Panc1 (cell line): Measurements from ENCODE around the gene RAB5A. TPM values are rescaled to one million over a fixed set of nuclear protein-coding genes. Genes with fewer than 3 reads are reported as not detected.

Experiments used
- ATAC-seq: fragments of 200-7000 bp; cut with Tn5 transposase; 2 replicates; pipeline ENCODE4 v1.9.1; 2020; ENCODE audit warnings: mild to moderate bottlenecking, moderate library complexity
- BruUV-seq: library from RNA; stranded (reverse); fragments of 400-500 nt; replicated peaks from 2 replicates; lab custom pipeline; 2021; lab: Mats Ljungman, UMichigan
- CTCF ChIA-PET: fragments of 300-600 bp; sonication (Branson Sonifier 250); formaldehyde crosslinking; loops from one replicate; lab custom pipeline; 2022; ENCODE audit warnings: antibody characterized with exemption; lab: Charles Lee
- POLR2A ChIA-PET: fragments of 300-600 bp; sonication (Branson Sonifier 250); formaldehyde crosslinking; loops from one replicate; lab custom pipeline; 2022; ENCODE audit warnings: antibody characterized with exemption; lab: Charles Lee
- DNase-seq: peaks from one replicate; pipeline ENCODE4 v3.0.0-alpha.2; 2010; ENCODE audit warnings: low read depth, low spot score
- H3K27ac ChIP-seq: 2 replicates; pipeline ENCODE4 v1.5.1; 2011; ENCODE audit warnings: mild to moderate bottlenecking, low read length, inconsistent platforms
- H3K27me3 ChIP-seq: fragments of 200-500 bp; sonication (Bioruptor generic); 2 replicates; pipeline ENCODE4 v1.6.0; 2014; ENCODE audit warnings: low read length, inconsistent platforms; ENCODE audit not compliant: control insufficient read depth, insufficient read depth
- H3K36me3 ChIP-seq: fragments of 200-500 bp; sonication (Bioruptor generic); 2 replicates; pipeline ENCODE4 v1.5.1; 2014; ENCODE audit warnings: inconsistent platforms, mild to moderate bottlenecking, low read length, moderate library complexity; ENCODE audit not compliant: control insufficient read depth, insufficient read depth
- H3K4me1 ChIP-seq: 2 replicates; pipeline ENCODE4 v1.5.1; 2011; ENCODE audit warnings: inconsistent platforms, mild to moderate bottlenecking, low read length, moderate library complexity; ENCODE audit not compliant: control insufficient read depth, insufficient read depth
- H3K4me3 ChIP-seq, 2 experiments: 2 replicates each; pipeline ENCODE4 v1.5.1; 2011 to 2012; ENCODE audit warnings: low read depth in 2 of 2, low read length in 2 of 2, mild to moderate bottlenecking in 2 of 2, inconsistent platforms in 1 of 2, moderate library complexity in 1 of 2
- H3K9me3 ChIP-seq: fragments of 200-500 bp; sonication (Bioruptor generic); 2 replicates; pipeline ENCODE4 v1.5.1; 2014; ENCODE audit warnings: low read depth, mild to moderate bottlenecking, inconsistent platforms, low read length, moderate library complexity; ENCODE audit not compliant: control insufficient read depth, insufficient read depth
- CTCF ChIP-seq: fragments of 450-650 bp; IDR thresholded peaks from 2 replicates; pipeline ENCODE4 v1.5.1; 2017; ENCODE audit warnings: mild to moderate bottlenecking
- POLR2AphosphoS5 ChIP-seq: IDR thresholded peaks from 2 replicates; pipeline ENCODE4 v1.6.1; 2012; ENCODE audit warnings: mild to moderate bottlenecking, low read depth, low read length, moderate library complexity
- SIN3A ChIP-seq: IDR thresholded peaks from 2 replicates; pipeline ENCODE4 v1.6.1; 2012; ENCODE audit warnings: low read depth, mild to moderate bottlenecking, low read length, moderate library complexity, borderline replicate concordance; ENCODE audit not compliant: insufficient read depth
- TCF7L2 ChIP-seq: IDR thresholded peaks from 2 replicates; pipeline ENCODE4 v1.6.1; 2011; ENCODE audit warnings: mild to moderate bottlenecking, low read depth, low read length, inconsistent platforms
- in situ Hi-C: cut with HindIII; loops from 2 replicates; pipeline ENCODE4 v1.10.0; 2016; ENCODE audit warnings: low sequenced_read_pairs, low pct_unique_long_range_greater_than_20kb
- intact Hi-C: fragments of 100-400 bp; cut with micrococcal nuclease; formaldehyde crosslinking; loops from one replicate; pipeline ENCODE4 v1.10.0; 2022; ENCODE audit not compliant: unreplicated experiment
- total RNA-seq: library from RNA; stranded (reverse); gene quantifications from one replicate; pipeline ENCODE4 v1.2.1, GENCODE V29; 2021; ENCODE audit not compliant: unreplicated experiment
- TF ChIP-seq, protein P1 (sequence below), 2 experiments: IDR thresholded peaks; 2 replicates each; pipeline ENCODE4 v1.6.1; 2011 to 2012; ENCODE audit warnings: low read depth in 2 of 2, control low read depth in 1 of 2, low read length in 1 of 2, mild to moderate bottlenecking in 1 of 2, moderate library complexity in 1 of 2; ENCODE audit not compliant: insufficient read depth in 1 of 2

Gene RAB5A
- total RNA-seq, 1 experiment from 2014 or later: 31.2 TPM

DNA sequence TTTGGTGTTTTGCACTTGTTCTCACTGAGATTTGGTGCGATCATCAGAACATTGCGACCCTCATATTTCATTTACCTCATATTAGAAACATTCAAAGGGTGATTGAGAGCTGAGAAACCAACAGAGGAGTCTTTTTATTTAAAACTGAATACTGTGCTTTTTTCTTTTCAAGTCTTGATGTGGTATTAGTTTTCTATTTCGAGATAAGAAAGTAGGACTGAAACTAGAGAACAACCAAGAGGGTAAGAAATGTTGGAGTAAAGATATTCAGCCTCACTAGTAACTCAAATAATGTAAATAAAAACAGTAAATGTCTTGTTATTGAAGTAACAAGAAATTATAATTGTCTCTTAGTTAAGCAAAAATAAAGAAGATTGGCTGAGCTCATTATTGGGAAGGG is 39.4 kb upstream of the RAB5A start:
- Histone ChIP-seq H3K4me1 (no peaks in the 10 kb centered on the region), H3K4me3 (no peak overlapping the region), H3K36me3 (no peaks in the 10 kb centered on the region), H3K27ac (no peak overlapping the region), H3K9me3 (no peaks in the 10 kb centered on the region), H3K27me3 (no peaks in the 10 kb centered on the region)
- ChIA-PET CTCF (no interaction called here), POLR2A (no interaction called here)
- in situ Hi-C loops: no loop called here
- BruUV-seq: no TSS peak
- ATAC-seq: no peak
- no peak for DNase-seq
- intact Hi-C loops: no loop called here
- TF ChIP-seq POLR2AphosphoS5 (no peak), TCF7L2 (no peak), SIN3A (no peak), CTCF (no peak)
- TF ChIP-seq, protein P1, sequence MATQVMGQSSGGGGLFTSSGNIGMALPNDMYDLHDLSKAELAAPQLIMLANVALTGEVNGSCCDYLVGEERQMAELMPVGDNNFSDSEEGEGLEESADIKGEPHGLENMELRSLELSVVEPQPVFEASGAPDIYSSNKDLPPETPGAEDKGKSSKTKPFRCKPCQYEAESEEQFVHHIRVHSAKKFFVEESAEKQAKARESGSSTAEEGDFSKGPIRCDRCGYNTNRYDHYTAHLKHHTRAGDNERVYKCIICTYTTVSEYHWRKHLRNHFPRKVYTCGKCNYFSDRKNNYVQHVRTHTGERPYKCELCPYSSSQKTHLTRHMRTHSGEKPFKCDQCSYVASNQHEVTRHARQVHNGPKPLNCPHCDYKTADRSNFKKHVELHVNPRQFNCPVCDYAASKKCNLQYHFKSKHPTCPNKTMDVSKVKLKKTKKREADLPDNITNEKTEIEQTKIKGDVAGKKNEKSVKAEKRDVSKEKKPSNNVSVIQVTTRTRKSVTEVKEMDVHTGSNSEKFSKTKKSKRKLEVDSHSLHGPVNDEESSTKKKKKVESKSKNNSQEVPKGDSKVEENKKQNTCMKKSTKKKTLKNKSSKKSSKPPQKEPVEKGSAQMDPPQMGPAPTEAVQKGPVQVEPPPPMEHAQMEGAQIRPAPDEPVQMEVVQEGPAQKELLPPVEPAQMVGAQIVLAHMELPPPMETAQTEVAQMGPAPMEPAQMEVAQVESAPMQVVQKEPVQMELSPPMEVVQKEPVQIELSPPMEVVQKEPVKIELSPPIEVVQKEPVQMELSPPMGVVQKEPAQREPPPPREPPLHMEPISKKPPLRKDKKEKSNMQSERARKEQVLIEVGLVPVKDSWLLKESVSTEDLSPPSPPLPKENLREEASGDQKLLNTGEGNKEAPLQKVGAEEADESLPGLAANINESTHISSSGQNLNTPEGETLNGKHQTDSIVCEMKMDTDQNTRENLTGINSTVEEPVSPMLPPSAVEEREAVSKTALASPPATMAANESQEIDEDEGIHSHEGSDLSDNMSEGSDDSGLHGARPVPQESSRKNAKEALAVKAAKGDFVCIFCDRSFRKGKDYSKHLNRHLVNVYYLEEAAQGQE (IDR thresholded peaks at IDR 0.05; ENCODE audit: insufficient read depth in 1 of 2, low read depth in 2 of 2, low read length in 1 of 2): no peak

DNA sequence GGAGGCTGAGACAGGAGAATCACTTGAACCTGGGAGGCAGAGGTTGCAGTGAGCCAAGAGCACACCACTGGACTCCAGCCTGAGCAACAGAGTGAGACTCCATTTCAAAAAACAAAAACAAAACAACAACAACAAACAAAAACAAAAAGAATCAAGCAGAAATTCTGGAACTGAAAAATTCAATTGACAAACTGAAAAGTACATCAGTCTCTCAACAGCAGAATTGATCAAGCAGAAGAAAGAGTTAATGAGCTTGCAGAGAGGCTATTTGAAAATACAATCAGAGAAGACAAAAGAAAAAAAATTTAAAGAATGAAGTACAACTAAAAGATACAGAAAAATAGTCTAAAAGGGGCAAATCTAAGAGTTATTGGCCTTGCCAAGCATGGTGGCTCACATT is 35.4 kb upstream of the RAB5A start:
- TF ChIP-seq TCF7L2 (no peak), CTCF (no peak), SIN3A (no peak), POLR2AphosphoS5 (no peak)
- TF ChIP-seq, protein P1 (IDR thresholded peaks at IDR 0.05; ENCODE audit: insufficient read depth in 1 of 2, low read depth in 2 of 2, low read length in 1 of 2): no peak
- Histone ChIP-seq H3K27me3 (no peaks in the 10 kb centered on the region), H3K4me3 (no peak overlapping the region), H3K9me3 (no peaks in the 10 kb centered on the region), H3K4me1 (no peaks in the 10 kb centered on the region), H3K27ac (no peak overlapping the region), H3K36me3 (no peaks in the 10 kb centered on the region)
- DNase-seq (no peak), ATAC-seq (no peak)
- in situ Hi-C loops: no loop called here
- intact Hi-C loops: no loop called here
- no TSS peak for BruUV-seq
- POLR2A ChIA-PET: no interaction called here
- CTCF ChIA-PET: no interaction called here
